HepG2 (cell line): ENCODE data around the gene SLC24A4.

Experiments used
- ETV5 ChIP-seq: IDR thresholded peaks from 2 replicates; pipeline ENCODE4 v1.6.1; 2018; ENCODE audit warnings: missing biosample characterization, missing genetic modification reagents, inconsistent platforms, borderline replicate concordance
- GATAD2A ChIP-seq: IDR thresholded peaks from 2 replicates; pipeline ENCODE4 v1.6.1; 2016
- REST ChIP-seq, 2 experiments: IDR thresholded peaks; 2 replicates each; pipeline ENCODE4 v1.6.1; 2011 to 2012; ENCODE audit warnings: low read length in 2 of 2, borderline replicate concordance in 1 of 2, low read depth in 1 of 2, mild to moderate bottlenecking in 1 of 2, moderate library complexity in 1 of 2
- ZNF10 ChIP-seq: sonication (generic); formaldehyde crosslinking; IDR thresholded peaks from 2 replicates; pipeline ENCODE4 v1.4.0; 2020; ENCODE audit warnings: mild to moderate bottlenecking, low read depth, missing genetic modification reagents, borderline replicate concordance
- ZNF318 ChIP-seq: sonication (generic); formaldehyde crosslinking; IDR thresholded peaks from 2 replicates; pipeline ENCODE4 v1.4.0; 2020; ENCODE audit warnings: mild to moderate bottlenecking, missing genetic modification reagents
- TF ChIP-seq, protein P1 (sequence below): sonication (generic); formaldehyde crosslinking; IDR thresholded peaks from 2 replicates; pipeline ENCODE4 v1.5.0; 2020; ENCODE audit warnings: mild to moderate bottlenecking, low read depth, missing genetic modification reagents, borderline replicate concordance

DNA sequence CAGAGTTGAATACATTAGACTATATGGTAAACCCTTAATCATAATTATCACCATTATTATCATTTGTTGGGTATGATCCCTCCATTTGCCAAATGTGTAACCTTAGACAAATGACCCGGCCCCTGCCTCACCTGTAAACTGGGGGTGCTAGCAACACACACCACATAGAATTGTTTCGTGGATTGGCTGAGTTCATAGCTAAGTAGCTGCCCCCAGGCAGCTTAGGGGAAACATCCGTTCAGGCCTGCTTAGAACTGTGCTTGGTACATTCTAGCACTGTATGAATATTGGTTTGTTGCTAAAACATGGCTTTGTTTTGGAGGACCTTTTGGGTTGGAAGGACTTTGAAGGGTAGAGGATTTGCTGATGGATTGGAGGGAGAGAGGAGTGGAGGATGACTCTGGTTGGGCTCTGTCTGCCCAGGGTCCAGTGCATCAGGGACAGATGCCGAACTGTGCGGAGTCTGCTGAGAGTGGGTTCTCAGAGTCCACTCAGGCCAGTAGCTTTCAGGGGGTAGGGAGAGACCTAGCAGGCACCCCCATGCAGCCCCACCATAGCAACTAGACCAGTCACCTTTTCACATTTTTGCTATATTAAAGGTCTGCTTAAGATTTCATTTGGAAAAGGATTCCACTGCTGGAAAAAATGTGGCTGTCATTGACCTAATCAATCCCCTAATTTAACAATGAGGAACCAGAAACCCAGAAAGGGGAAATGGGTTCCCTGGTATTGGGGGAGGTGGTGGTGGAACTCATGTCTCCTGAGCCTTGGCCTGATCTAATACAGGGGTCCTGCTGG is 192.8 kb downstream of the SLC24A4 start:
- TF ChIP-seq ZNF318 (CRISPR knock-in tag) (no peak), ETV5 (CRISPR knock-in tag) (no peak), GATAD2A (CRISPR knock-in tag) (no peak), REST (IDR thresholded peaks at IDR 0.05; ENCODE audit: borderline replicate concordance in 1 of 2, low read depth in 1 of 2, low read length in 2 of 2) (no peak), ZNF10 (CRISPR knock-in tag) (no peak)
- TF ChIP-seq, protein P1, sequence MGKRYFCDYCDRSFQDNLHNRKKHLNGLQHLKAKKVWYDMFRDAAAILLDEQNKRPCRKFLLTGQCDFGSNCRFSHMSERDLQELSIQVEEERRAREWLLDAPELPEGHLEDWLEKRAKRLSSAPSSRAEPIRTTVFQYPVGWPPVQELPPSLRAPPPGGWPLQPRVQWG (CRISPR knock-in tag): no peak
